ENCODE data around the gene KRTAP16-1.

DNA sequence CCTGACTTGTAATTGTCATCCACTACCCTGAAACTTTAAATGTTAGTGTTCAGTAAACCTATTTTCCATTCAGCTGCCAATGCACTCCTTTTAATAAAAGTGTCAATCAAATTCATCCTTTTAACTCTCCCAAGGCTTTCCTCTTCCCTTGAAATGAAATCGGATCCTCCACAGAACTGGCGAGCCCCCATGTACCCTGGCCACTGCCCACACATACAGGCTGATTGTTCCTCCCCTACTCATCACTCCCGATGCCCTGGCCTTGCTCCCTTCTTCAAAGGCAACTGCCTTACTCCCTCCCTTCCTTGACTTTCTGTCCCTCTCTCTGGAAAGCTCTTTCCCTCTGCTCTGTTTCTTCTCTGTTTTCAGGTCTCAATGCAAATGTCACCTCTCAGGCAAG, 33.9 kb upstream of the KRTAP16-1 start:
- TF ChIP-seq MYBL2 (CRISPR knock-in tag; IDR thresholded peaks at IDR 0.05) (no peak), CREM (CRISPR knock-in tag; IDR thresholded peaks at IDR 0.05) (no peak), SMAD4 (CRISPR knock-in tag; IDR thresholded peaks at IDR 0.05) (no peak), IRF2 (CRISPR knock-in tag; IDR thresholded peaks at IDR 0.05; ENCODE audit: borderline replicate concordance, low read depth) (no peak), ZNF121 (CRISPR knock-in tag; IDR thresholded peaks at IDR 0.05) (no peak), NFYB (CRISPR knock-in tag; conservative IDR thresholded peaks at IDR 0.05; ENCODE audit: low read depth) (no peak), CBFB (CRISPR knock-in tag; IDR thresholded peaks at IDR 0.05; ENCODE audit: low read depth) (no peak), ZNF232 (CRISPR knock-in tag; IDR thresholded peaks at IDR 0.05) (no peak)
- TF ChIP-seq, protein P1, sequence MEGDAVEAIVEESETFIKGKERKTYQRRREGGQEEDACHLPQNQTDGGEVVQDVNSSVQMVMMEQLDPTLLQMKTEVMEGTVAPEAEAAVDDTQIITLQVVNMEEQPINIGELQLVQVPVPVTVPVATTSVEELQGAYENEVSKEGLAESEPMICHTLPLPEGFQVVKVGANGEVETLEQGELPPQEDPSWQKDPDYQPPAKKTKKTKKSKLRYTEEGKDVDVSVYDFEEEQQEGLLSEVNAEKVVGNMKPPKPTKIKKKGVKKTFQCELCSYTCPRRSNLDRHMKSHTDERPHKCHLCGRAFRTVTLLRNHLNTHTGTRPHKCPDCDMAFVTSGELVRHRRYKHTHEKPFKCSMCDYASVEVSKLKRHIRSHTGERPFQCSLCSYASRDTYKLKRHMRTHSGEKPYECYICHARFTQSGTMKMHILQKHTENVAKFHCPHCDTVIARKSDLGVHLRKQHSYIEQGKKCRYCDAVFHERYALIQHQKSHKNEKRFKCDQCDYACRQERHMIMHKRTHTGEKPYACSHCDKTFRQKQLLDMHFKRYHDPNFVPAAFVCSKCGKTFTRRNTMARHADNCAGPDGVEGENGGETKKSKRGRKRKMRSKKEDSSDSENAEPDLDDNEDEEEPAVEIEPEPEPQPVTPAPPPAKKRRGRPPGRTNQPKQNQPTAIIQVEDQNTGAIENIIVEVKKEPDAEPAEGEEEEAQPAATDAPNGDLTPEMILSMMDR (IDR thresholded peaks at IDR 0.05): no peak
- TF ChIP-seq, protein P2, sequence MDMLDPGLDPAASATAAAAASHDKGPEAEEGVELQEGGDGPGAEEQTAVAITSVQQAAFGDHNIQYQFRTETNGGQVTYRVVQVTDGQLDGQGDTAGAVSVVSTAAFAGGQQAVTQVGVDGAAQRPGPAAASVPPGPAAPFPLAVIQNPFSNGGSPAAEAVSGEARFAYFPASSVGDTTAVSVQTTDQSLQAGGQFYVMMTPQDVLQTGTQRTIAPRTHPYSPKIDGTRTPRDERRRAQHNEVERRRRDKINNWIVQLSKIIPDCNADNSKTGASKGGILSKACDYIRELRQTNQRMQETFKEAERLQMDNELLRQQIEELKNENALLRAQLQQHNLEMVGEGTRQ (CRISPR knock-in tag; IDR thresholded peaks at IDR 0.05): no peak
- TF ChIP-seq, protein P3, sequence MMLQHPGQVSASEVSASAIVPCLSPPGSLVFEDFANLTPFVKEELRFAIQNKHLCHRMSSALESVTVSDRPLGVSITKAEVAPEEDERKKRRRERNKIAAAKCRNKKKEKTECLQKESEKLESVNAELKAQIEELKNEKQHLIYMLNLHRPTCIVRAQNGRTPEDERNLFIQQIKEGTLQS (CRISPR knock-in tag; conservative IDR thresholded peaks at IDR 0.05): no peak
- TF ChIP-seq, protein P4, sequence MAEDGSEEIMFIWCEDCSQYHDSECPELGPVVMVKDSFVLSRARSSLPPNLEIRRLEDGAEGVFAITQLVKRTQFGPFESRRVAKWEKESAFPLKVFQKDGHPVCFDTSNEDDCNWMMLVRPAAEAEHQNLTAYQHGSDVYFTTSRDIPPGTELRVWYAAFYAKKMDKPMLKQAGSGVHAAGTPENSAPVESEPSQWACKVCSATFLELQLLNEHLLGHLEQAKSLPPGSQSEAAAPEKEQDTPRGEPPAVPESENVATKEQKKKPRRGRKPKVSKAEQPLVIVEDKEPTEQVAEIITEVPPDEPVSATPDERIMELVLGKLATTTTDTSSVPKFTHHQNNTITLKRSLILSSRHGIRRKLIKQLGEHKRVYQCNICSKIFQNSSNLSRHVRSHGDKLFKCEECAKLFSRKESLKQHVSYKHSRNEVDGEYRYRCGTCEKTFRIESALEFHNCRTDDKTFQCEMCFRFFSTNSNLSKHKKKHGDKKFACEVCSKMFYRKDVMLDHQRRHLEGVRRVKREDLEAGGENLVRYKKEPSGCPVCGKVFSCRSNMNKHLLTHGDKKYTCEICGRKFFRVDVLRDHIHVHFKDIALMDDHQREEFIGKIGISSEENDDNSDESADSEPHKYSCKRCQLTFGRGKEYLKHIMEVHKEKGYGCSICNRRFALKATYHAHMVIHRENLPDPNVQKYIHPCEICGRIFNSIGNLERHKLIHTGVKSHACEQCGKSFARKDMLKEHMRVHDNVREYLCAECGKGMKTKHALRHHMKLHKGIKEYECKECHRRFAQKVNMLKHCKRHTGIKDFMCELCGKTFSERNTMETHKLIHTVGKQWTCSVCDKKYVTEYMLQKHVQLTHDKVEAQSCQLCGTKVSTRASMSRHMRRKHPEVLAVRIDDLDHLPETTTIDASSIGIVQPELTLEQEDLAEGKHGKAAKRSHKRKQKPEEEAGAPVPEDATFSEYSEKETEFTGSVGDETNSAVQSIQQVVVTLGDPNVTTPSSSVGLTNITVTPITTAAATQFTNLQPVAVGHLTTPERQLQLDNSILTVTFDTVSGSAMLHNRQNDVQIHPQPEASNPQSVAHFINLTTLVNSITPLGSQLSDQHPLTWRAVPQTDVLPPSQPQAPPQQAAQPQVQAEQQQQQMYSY (CRISPR knock-in tag; IDR thresholded peaks at IDR 0.05): no peak
